Measurements from ENCODE around the gene GPR45.
A peak's percentile ranks its signal among the peaks of the same experiment; 100 is the strongest.

GPR45 gene

GRCh38 chr2:105255979-105256378, 14.4 kb downstream of the GPR45 start:
- DNase-seq, result no peak

DNA sequence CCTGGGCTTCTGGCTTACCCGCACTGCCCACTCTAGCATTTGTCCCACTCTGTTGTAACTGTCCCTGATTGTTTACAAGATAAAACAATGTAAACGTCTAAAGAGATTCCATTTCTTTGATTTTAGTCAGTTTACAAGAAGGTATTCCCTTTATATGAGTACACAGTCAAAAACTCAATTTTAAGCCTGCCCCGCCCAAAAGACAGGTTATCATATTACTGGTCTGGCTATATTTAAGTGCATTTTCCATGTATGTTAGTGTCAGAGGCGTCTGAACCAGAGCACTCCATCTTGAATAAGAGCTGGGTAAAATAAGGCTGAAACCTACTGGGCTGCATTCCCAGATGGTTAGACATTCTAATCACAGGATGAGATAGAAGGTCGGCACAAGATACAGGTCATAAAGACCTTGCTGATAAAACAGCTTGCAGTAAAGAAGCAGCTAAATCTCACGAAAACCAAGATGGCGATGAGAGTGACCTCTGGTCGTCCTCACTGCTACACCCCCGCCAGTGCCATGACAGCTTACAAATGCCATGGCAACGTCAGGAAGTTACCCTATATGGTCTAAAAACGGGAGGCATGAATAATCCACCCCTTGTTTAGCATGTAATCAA, 15.0 kb downstream of the GPR45 start:
- no peak for DNase-seq

GRCh38 chr2:105257981-105258380, 16.4 kb downstream of the GPR45 start:
- DNase-seq, result no peak

GRCh38 chr2:105258835-105259350, 17.4 kb downstream of the GPR45 start:
- DNase-seq, result no peak

- no peak for DNase-seq
Measured at GRCh38 chr2:105261061-105261460, 19.5 kb downstream of the GPR45 start.

DNA sequence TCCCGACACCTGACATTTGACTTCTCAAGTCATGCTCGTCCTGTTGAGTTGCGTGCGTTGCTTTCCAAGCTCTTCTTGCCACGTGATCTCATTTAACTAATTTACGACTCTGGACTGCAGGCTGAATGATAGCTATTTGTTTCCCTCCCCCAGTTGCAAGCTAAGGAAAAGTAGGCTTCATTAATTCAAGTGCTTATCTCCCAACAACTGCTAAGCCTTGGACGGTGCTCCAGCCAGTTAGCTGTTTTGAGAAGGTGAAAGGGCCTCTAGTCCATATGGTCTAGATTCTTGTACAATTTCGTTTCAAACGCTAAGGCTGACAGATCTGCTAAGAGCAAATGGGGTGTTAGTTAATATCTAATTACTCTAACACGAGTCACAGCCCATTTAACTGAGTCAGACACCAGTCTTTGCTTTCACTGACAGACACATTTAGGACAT, 21.1 kb downstream of the GPR45 start:
- no peak for DNase-seq

DNA sequence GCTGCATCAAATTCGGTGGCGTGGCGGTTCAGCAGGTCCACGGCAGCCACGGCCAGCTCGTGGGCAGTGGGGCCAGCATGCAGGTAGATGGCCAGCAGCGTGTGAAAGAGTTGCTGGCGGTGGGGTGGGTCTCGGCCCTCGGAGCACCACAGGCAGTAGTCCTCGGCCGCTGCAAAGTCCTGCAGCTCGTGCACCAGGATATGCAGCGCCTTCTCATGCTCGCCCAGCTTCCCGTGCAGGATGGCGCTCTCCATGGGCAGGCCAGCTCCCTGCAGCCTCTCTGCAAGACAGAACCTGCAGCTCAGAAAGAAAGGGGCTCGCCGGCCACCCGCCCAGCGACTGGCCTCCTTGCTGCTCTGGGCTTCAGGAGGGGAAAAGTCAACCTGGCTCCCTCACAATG, 27.9 kb downstream of the GPR45 start:
- DNase-seq, result no peak

DNA sequence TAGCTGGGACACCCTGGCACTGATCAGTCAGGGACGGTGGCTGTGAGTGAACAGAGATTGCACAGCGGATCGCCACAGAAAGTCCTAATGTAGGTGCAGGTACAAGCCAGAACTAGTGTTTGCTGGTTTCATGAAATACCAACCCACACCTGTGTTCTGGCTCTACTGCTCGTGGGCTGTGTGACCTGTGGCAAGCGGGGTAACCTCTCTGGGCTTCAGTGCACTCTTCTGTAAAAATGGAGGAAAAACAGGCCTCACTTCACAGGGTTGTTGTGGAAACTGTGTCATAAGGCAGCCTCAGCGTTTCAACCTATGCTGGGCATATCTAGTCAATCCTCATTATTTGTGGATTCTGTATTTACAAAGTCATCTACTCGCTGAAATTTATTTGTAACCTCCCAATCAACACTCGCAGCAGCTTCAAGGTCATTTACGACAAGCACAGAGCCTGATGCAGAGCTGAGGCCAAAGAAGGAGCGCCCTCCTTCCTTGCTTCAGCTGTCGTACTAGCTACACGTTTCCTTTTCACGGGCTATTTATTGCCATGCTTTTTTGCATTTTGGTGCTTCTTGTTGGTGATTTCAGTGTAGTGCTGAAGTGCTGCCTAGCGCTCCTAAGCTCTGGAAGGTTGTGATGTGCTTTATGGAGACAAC, 30.0 kb downstream of the GPR45 start:
- DNase-seq, result no peak

DNA sequence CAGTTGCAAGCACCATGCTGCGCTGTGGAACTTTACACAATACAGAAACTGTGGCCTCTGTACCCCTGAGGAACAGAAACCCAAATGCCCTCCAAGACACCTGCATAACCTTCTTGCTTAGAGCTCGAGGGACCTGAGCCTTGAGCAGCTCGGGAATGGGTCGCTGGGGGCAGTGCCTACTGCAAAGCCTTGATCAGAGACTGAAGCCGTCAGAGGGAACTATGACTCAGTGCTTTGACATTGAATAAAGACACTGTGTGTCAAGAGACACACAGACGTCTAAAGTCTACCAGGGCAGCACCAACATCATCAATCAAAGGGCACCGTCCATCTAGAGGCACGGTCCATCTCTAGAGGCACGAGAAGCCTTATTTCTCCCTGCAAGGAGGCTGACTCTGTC, 30.6 kb downstream of the GPR45 start:
- DNase-seq, result no peak

DNA sequence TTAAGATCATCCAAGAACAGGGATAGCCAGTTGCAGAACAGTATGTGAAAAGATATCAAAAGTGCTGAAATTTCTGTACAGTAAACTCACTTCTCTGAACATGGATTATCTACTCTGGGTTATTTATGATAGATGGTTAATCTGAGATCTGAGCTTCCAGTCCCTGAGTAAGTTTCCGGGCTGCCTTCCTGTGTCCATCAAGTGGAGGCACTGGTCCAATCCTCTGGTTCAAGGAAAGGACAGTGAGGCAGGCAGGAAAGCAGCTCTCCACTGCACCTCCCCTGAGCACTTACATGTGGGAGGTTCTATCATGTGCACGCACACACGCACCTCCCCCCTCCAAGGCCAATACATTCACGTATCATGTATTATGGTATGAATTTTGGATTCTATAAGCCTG, 32.5 kb downstream of the GPR45 start:
- DNase-seq, result no peak

DNA sequence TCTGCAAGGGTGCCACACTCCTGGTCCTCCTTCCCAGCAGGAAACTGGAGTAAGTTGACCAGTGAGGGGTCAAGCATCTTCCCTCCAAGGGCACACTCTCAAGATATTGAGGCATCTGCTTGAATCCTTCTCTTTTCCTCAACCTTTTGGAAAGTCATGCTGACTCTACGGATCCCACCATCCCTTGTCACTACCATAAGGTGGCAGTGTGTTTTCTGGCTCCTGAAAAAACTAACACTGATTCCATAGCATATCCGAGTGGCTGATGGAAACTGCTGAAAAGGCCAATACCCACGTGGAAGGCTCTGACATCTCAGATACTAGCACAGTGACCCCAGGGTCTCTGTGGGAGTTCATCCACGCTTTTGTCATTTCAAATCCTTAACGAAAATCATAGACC, 37.1 kb downstream of the GPR45 start:
- DNase-seq, result no peak

- no peak for DNase-seq
Measured at GRCh38 chr2:105279126-105279525, 37.6 kb downstream of the GPR45 start.

GRCh38 chr2:105280281-105280680, 38.7 kb downstream of the GPR45 start:
- DNase-seq, result no peak

DNA sequence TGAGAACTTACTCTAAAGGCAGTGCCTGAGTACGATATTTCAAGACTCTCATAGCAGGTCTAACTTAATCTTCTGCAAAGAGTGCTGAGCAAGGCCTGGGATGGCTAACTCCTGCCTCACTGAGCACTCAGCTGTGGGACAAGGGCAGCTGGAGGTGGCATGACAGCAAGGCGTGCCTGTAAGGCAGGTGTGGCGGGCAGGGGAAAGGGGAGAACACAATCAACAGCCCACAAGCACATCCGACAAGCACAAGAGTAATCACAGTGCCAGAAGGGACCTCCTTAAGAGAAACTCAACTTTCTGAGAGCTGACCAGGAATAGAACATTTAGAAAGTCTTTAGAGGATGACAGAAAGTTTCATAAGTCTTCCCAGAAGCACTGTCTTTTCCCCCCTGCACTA, 42.0 kb downstream of the GPR45 start:
- no peak for DNase-seq

DNA sequence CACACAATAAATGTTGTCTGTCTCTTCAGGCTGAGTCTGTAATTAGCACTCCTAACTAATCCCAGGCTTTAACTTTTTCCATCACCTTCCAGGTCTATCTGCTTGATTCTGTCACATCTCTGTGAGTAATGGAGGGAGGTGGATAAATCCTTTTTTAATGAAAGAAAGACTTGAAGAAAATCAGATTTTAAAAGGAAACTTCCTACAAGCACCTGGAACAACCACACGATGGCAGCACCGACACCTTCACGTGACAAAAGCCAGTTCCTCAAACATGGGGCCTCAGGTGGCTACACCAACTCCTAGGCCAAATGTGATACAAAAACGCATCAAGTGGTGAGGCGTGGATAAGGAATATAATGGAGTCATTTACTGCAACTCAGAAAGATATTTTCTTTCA, 46.1 kb downstream of the GPR45 start:
- DNase-seq, result peak; percentile 15 to 24

DNA sequence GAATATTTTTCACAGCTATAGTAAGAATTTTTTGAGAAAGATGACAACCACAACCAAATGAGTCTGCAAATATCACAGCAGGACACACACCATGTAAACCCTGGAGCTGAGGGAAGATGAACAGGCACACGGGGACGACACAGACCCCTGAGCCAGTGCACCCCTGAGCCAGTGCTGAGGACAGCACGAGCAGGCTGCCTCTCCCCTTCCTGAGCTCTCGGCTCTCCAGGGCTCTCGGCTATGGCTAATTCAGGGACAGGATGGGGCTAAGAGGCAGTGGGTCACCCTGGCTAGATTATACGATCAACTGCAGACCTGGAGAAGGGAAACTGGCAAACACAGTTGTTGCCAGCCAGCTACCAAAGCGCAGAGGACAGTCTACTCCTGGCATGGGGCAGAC, 46.6 kb downstream of the GPR45 start:
- DNase-seq, result no peak

DNA sequence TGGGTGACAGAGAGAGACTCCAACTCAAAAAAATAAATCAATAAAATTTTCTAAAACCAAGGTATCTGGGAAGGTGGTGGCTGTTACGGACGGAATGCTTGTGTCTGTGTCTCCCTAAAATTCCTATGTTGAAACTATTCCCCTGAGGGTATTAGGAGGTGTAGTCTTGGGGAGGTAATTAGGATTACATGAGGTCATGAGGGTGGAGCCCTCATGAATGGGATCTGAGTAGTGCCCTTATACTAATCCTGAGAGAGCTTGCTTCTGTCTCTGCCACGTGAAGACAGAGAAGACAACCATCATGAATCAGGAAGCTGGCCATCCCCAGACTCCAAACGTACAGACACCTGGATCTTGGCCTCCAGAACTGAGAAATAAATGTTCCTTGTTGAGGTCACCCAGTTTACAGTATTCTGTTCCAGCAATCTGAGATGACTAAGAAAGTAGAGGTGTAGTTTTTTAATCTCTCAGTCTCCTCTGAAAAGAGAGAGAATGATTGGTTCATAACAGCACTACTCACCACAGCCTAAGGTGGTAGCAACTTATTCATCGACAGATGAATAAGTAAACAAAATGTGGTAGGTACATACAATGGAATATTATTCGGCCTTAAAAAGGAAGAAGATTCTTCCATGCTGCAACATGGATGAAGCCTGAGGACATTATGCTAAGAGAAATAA, 49.6 kb downstream of the GPR45 start:
- no peak for DNase-seq

DNA sequence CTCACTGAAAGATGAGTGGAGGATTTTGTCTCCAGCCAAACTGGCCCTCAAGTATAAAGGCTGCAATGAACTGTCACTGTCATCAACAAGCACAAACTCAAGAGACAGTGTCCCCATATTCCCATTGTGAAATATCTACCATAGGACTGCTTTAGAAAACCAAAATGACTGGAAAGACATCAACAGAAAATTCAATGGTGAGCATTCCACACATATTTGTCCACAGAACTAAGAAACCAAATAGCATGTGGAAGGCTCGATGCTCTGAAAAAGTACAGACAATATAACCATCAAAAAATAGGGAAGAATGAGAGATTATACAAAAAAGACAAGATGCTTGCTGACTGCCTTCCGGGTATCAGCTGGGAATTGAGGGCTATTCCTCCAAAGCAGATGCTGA, 50.4 kb downstream of the GPR45 start:
- no peak for DNase-seq
